IMR-90 (cell line): ENCODE measurements around the gene POU3F3. TPM values are rescaled to one million over a fixed set of nuclear protein-coding genes. Genes with fewer than 3 reads are reported as not detected.

ENCODE experiments used
- ATAC-seq: fragments of 200-7000 bp; cut with Tn5 transposase; 2 replicates; pipeline ENCODE4 v1.9.1; 2020; ENCODE audit warnings: low read depth, mild to moderate bottlenecking, moderate library complexity
- BruUV-seq: library from RNA; stranded (reverse); fragments of 400-500 nt; replicated peaks from 2 replicates; lab custom pipeline; 2021; lab: Mats Ljungman, UMichigan
- CTCF ChIA-PET: fragments of 300-600 bp; formaldehyde crosslinking; extraction: SDS; loops from one replicate; lab custom pipeline; 2021; ENCODE audit warnings: antibody characterized with exemption; lab: Yijun Ruan, JAX
- POLR2A ChIA-PET: fragments of 300-600 bp; sonication (Branson Sonifier 250); formaldehyde crosslinking; loops from one replicate; lab custom pipeline; 2022; ENCODE audit warnings: antibody characterized with exemption; ENCODE audit not compliant: unreplicated experiment; lab: Charles Lee
- DNase-seq: peaks from one replicate; pipeline ENCODE4 v3.0.0; 2013
- H2AFZ ChIP-seq: replicated peaks from 2 replicates; pipeline ENCODE3; 2013; ENCODE audit warnings: low read length, mild to moderate bottlenecking; ENCODE audit not compliant: poor library complexity
- H2AK5ac ChIP-seq: 2 replicates; pipeline ENCODE4 v1.6.1; 2013; ENCODE audit warnings: low read depth, low read length, inconsistent platforms
- H2AK9ac ChIP-seq: replicated peaks from 2 replicates; pipeline ENCODE3; 2013; ENCODE audit warnings: mild to moderate bottlenecking, low read depth, low read length, moderate library complexity; ENCODE audit not compliant: poor library complexity
- H2BK120ac ChIP-seq: 2 replicates; pipeline ENCODE4 v1.6.1; 2013; ENCODE audit warnings: low read depth, low read length, inconsistent platforms
- H2BK15ac ChIP-seq: 3 replicates; pipeline ENCODE4 v1.6.1; 2013; ENCODE audit warnings: low read depth, low read length, inconsistent platforms
- H2BK20ac ChIP-seq: 2 replicates; pipeline ENCODE4 v1.6.1; 2013; ENCODE audit warnings: low read depth, mild to moderate bottlenecking, inconsistent platforms, low read length, moderate library complexity
- H2BK5ac ChIP-seq: 2 replicates; pipeline ENCODE4 v1.6.1; 2013; ENCODE audit warnings: mild to moderate bottlenecking, low read depth, low read length, inconsistent platforms; ENCODE audit not compliant: poor library complexity, severe bottlenecking
- H3K14ac ChIP-seq: replicated peaks from 2 replicates; pipeline ENCODE4 v1.6.1; 2013; ENCODE audit warnings: low read depth, low read length, inconsistent platforms
- H3K18ac ChIP-seq: 2 replicates; pipeline ENCODE4 v1.6.1; 2013; ENCODE audit warnings: low read depth, low read length, control low read depth
- H3K23ac ChIP-seq: 2 replicates; pipeline ENCODE4 v1.6.1; 2013; ENCODE audit warnings: low read depth, low read length, inconsistent platforms
- H3K27ac ChIP-seq: 2 replicates; pipeline ENCODE4 v1.5.1; 2013; ENCODE audit warnings: mild to moderate bottlenecking, control low read depth, low read length; ENCODE audit not compliant: insufficient read depth
- H3K27me3 ChIP-seq: 2 replicates; pipeline ENCODE4 v1.6.1; 2013; ENCODE audit warnings: low read length; ENCODE audit not compliant: control insufficient read depth, insufficient read depth
- H3K36me3 ChIP-seq: 2 replicates; pipeline ENCODE4 v1.6.1; 2013; ENCODE audit warnings: low read length, mixed read lengths; ENCODE audit not compliant: control insufficient read depth, insufficient read depth
- H3K4ac ChIP-seq: 2 replicates; pipeline ENCODE4 v1.6.1; 2013; ENCODE audit warnings: low read depth, low read length, inconsistent platforms
- H3K4me1 ChIP-seq: 2 replicates; pipeline ENCODE4 v1.6.1; 2013; ENCODE audit warnings: low read length, mixed read lengths; ENCODE audit not compliant: control insufficient read depth, insufficient read depth
- H3K4me2 ChIP-seq: 2 replicates; pipeline ENCODE4 v1.6.1; 2013; ENCODE audit warnings: low read depth, mild to moderate bottlenecking, control low read depth, low read length, moderate library complexity
- H3K4me3 ChIP-seq: 2 replicates; pipeline ENCODE4 v1.5.1; 2013; ENCODE audit warnings: low read depth, mild to moderate bottlenecking, control low read depth, low read length, moderate library complexity; ENCODE audit not compliant: insufficient read depth
- H3K56ac ChIP-seq: 2 replicates; pipeline ENCODE4 v1.6.1; 2013; ENCODE audit warnings: low read length, inconsistent platforms; ENCODE audit not compliant: insufficient read depth; ENCODE audit errors: extremely low read depth
- H3K79me1 ChIP-seq, 2 experiments: 2 replicates each; pipeline ENCODE4 v1.6.1; 2013; ENCODE audit warnings: low read length in 2 of 2, inconsistent platforms in 1 of 2, low read depth in 1 of 2
- H3K9ac ChIP-seq: 2 replicates; pipeline ENCODE4 v1.6.1; 2013; ENCODE audit warnings: low read depth, low read length, control low read depth
- H3K9me1 ChIP-seq: 2 replicates; pipeline ENCODE4 v1.6.1; 2013; ENCODE audit warnings: low read length, inconsistent platforms; ENCODE audit not compliant: insufficient read depth
- H3K9me3 ChIP-seq: 2 replicates; pipeline ENCODE4 v1.6.1; 2013; ENCODE audit warnings: low read length; ENCODE audit not compliant: control insufficient read depth, insufficient read depth
- H4K20me1 ChIP-seq: 2 replicates; pipeline ENCODE4 v1.6.1; 2013; ENCODE audit warnings: low read length, inconsistent platforms; ENCODE audit not compliant: insufficient read depth
- H4K5ac ChIP-seq: 2 replicates; pipeline ENCODE4 v1.6.1; 2013; ENCODE audit warnings: mild to moderate bottlenecking, low read depth, low read length, control low read depth
- H4K8ac ChIP-seq, 2 experiments: 2 replicates each; pipeline ENCODE4 v1.6.1; 2013; ENCODE audit warnings: low read depth in 2 of 2, low read length in 2 of 2, control low read depth in 1 of 2, inconsistent platforms in 1 of 2
- H4K91ac ChIP-seq: 2 replicates; pipeline ENCODE4 v1.6.1; 2013; ENCODE audit warnings: low read depth, low read length, inconsistent platforms; ENCODE audit not compliant: insufficient read depth
- CEBPB ChIP-seq: IDR thresholded peaks from 2 replicates; pipeline ENCODE4 v1.6.1; 2012; ENCODE audit warnings: low read depth, low read length, improper control_type of control experiment
- CTCF ChIP-seq: conservative IDR thresholded peaks from 2 replicates; pipeline ENCODE4 v1.5.1; 2012; ENCODE audit warnings: mild to moderate bottlenecking, low read depth, low read length, improper control_type of control experiment
- FOS ChIP-seq: fragments of 150-350 bp; IDR thresholded peaks from 2 replicates; pipeline ENCODE4 v1.6.1; 2016; ENCODE audit warnings: low read depth, low read length
- MXI1 ChIP-seq: IDR thresholded peaks from 2 replicates; pipeline ENCODE4 v1.6.1; 2012; ENCODE audit warnings: low read depth, mild to moderate bottlenecking, low read length, moderate library complexity, borderline replicate concordance
- RAD21 ChIP-seq: IDR thresholded peaks from 2 replicates; pipeline ENCODE4 v1.6.1; 2012; ENCODE audit warnings: low read length, improper control_type of control experiment
- RFX5 ChIP-seq: IDR thresholded peaks from 2 replicates; pipeline ENCODE4 v1.8.0; 2012; ENCODE audit warnings: low read depth, mild to moderate bottlenecking, low read length, moderate library complexity
- WGBS, 2 experiments: methylation state at CpG; one replicate each; pipeline versions ENCODE4 v1.1.5 to v1.1.7; 2013; ENCODE audit warnings: missing lambda C conversion rate in 2 of 2; ENCODE audit not compliant: insufficient read length in 1 of 2; ENCODE audit errors: extremely low coverage in 2 of 2; 5-methylcytosine and 5-hydroxymethylcytosine counted together
- dilution Hi-C: fragments of 300-500 bp; cut with HindIII; formaldehyde crosslinking; loops from one replicate; pipeline ENCODE4 v1.14.3; 2018; ENCODE audit warnings: low sequenced_read_pairs; ENCODE audit not compliant: unreplicated experiment
- in situ Hi-C: fragments of 300-500 bp; cut with MboI; formaldehyde crosslinking; loops from 3 replicates; pipeline ENCODE4 v1.14.3; 2019; ENCODE audit warnings: low sequenced_read_pairs, inconsistent platforms, mixed read lengths
- intact Hi-C: fragments of 100-400 bp; cut with micrococcal nuclease; formaldehyde crosslinking; loops from 2 replicates; pipeline ENCODE4 v1.10.0; 2022
- polyA plus RNA-seq, 3 experiments: library from polyadenylated mRNA; depleted of rRNA; stranded (reverse); fragments of >200 nt; gene quantifications; 2 replicates each; pipeline ENCODE4 v1.2.3, GENCODE V29; 2012; ENCODE audit warnings: low replicate concordance in 1 of 3
- total RNA-seq: library from RNA; depleted of rRNA; stranded (reverse); fragments of >200 nt; gene quantifications from 2 replicates; pipeline ENCODE4 v1.2.3, GENCODE V29; 2012
- TF ChIP-seq, protein P1 (sequence below): fragments of 150-350 bp; IDR thresholded peaks from 2 replicates; pipeline ENCODE4 v1.6.1; 2016; ENCODE audit warnings: low read depth, mild to moderate bottlenecking, low read length, moderate library complexity, borderline replicate concordance
- TF ChIP-seq, protein P2 (sequence below): fragments of 150-350 bp; IDR thresholded peaks from 2 replicates; pipeline ENCODE4 v1.6.1; 2017; ENCODE audit warnings: mild to moderate bottlenecking, antibody characterized with exemption, low read length, low read depth

POU3F3 gene
- total and polyA plus RNA-seq, 2 of the 4 experiments (the other 2 are of a cell fraction): not detected

GRCh38 chr2:104864280-104865095 is 10.6 kb downstream of the POU3F3 start:
- Histone ChIP-seq H3K23ac (no peak overlapping the region), H2BK5ac (no peak overlapping the region), H3K14ac (no peak overlapping the region), H2BK15ac (no peak overlapping the region), H3K9me3 (no peaks in the 10 kb centered on the region), H3K36me3 (no peaks in the 10 kb centered on the region), H3K9me1 (no peaks in the 10 kb centered on the region), H3K4ac (no peak overlapping the region), H3K4me2 (no peak overlapping the region), H3K4me1 (no peaks in the 10 kb centered on the region), H3K56ac (no peak overlapping the region), H3K79me1 (no peaks in the 10 kb centered on the region), H3K27ac (no peak overlapping the region), H4K20me1 (no peaks in the 10 kb centered on the region), H4K8ac (no peak overlapping the region), H2AK9ac (no peak overlapping the region), H4K5ac (no peak overlapping the region), H2BK20ac (no peak overlapping the region), H2AK5ac (no peak overlapping the region), H3K9ac (no peak overlapping the region), H4K91ac (no peak overlapping the region), H3K18ac (no peak overlapping the region), H2BK120ac (no peak overlapping the region), H3K4me3 (no peak overlapping the region), H3K27me3 (peaks cover 74% of the 10 kb centered on the region), H2AFZ (no peak overlapping the region)
- no CpG with 5 or more reads among the region's 14 CpGs for WGBS, 2 experiments
- intact Hi-C loops (no loop called here), in situ Hi-C loops (no loop called here), dilution Hi-C loops (no loop called here)
- ChIA-PET POLR2A (no interaction called here), CTCF (no interaction called here)
- BruUV-seq: no TSS peak
- TF ChIP-seq MXI1: no peak
- no peak for TF ChIP-seq CTCF
- TF ChIP-seq FOS: no peak
- no peak for TF ChIP-seq RFX5
- no peak for TF ChIP-seq RAD21
- TF ChIP-seq, protein P1, sequence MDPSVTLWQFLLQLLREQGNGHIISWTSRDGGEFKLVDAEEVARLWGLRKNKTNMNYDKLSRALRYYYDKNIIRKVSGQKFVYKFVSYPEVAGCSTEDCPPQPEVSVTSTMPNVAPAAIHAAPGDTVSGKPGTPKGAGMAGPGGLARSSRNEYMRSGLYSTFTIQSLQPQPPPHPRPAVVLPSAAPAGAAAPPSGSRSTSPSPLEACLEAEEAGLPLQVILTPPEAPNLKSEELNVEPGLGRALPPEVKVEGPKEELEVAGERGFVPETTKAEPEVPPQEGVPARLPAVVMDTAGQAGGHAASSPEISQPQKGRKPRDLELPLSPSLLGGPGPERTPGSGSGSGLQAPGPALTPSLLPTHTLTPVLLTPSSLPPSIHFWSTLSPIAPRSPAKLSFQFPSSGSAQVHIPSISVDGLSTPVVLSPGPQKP: no peak
- TF ChIP-seq CEBPB: no peak
- TF ChIP-seq, protein P2, sequence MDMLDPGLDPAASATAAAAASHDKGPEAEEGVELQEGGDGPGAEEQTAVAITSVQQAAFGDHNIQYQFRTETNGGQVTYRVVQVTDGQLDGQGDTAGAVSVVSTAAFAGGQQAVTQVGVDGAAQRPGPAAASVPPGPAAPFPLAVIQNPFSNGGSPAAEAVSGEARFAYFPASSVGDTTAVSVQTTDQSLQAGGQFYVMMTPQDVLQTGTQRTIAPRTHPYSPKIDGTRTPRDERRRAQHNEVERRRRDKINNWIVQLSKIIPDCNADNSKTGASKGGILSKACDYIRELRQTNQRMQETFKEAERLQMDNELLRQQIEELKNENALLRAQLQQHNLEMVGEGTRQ: no peak
- ATAC-seq: no peak
- no peak for DNase-seq
